ENCODE results near the gene EOLA1. TPM values are rescaled to one million over a fixed set of nuclear protein-coding genes. Genes with fewer than 3 reads are reported as not detected.
"Not testable (repeated sequence)": the region's sequence is repeated elsewhere in the genome, so short reads cannot be mapped to it uniquely, and the experiment has no call there.

EOLA1 gene
- total and polyA plus RNA-seq, 2 donors (not counting 1 experiment from before 2014, with no cell fraction given): 26.3 to 61.5 TPM

DNA sequence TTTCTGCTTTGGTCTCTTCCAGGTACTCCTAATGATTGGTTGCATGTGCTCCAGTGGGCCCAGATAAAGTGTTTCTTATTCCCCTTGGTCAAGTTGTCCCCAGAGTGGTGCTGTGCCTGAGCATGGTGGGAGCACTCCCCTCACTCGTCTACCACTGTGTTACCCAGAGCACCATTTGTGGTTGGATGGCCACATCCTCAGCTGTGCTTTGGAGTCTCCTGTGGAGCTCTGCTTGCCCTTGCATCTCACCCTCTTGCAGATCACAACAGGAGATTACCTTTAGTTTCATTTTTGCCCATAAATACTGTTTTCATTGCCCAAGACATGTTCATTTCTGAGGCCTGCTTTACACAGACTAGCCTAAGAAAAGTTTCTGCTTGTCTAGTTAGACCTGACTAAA lies 9.6 kb downstream of the EOLA1 start:
- H3K9me3 Mint-ChIP-seq (ENCODE audit: insufficient read depth); H3K27ac Mint-ChIP-seq; H3K4me2 ChIP-seq (replicated peaks; ENCODE audit: low read depth, low read length, poor library complexity, severe bottlenecking); H3K27me3 ChIP-seq (replicated peaks in 1 of 4; ENCODE audit: control extremely low read depth in 1 of 4, control insufficient read depth in 3 of 4, insufficient read depth in 4 of 4, low read length in 3 of 4); H3K4me3 Mint-ChIP-seq; H3K27me3 Mint-ChIP-seq; H3K36me3 ChIP-seq (replicated peaks in 1 of 2; ENCODE audit: control extremely low read depth in 1 of 2, control insufficient read depth in 1 of 2, extremely low read depth in 1 of 2, insufficient read depth in 2 of 2, low read length in 1 of 2); CTCF ChIA-PET; intact Hi-C loops (cut with micrococcal nuclease); H3K9ac ChIP-seq (ENCODE audit: low read length); H2AFZ ChIP-seq (ENCODE audit: insufficient read depth, low read depth, low read length, poor library complexity, severe bottlenecking); H3K27ac ChIP-seq (ENCODE audit: low read length in 2 of 2); H3K4me1 ChIP-seq (ENCODE audit: control insufficient read depth in 2 of 2, insufficient read depth in 2 of 2, low read length in 2 of 2); H3K4me1 Mint-ChIP-seq; H3K9me3 ChIP-seq (ENCODE audit: control extremely low read depth in 1 of 3, control insufficient read depth in 2 of 3, insufficient read depth in 1 of 3, low read length in 2 of 3); ATAC-seq (ENCODE audit: low read depth); H3K79me2 ChIP-seq (ENCODE audit: control insufficient read depth, insufficient read depth, low read length); POLR2A ChIA-PET; H4K20me1 ChIP-seq (ENCODE audit: control insufficient read depth, insufficient read depth, low read length, poor library complexity, severe bottlenecking); DNase-seq; H3K4me3 ChIP-seq (ENCODE audit: control extremely low read depth in 1 of 5, extremely low read depth in 1 of 5, insufficient read depth in 1 of 5, low read depth in 2 of 5, low read length in 4 of 5): not testable (repeated sequence)
- no CpG with 5 or more reads among the region's 1 CpG for WGBS (ENCODE audit: insufficient coverage)

DNA sequence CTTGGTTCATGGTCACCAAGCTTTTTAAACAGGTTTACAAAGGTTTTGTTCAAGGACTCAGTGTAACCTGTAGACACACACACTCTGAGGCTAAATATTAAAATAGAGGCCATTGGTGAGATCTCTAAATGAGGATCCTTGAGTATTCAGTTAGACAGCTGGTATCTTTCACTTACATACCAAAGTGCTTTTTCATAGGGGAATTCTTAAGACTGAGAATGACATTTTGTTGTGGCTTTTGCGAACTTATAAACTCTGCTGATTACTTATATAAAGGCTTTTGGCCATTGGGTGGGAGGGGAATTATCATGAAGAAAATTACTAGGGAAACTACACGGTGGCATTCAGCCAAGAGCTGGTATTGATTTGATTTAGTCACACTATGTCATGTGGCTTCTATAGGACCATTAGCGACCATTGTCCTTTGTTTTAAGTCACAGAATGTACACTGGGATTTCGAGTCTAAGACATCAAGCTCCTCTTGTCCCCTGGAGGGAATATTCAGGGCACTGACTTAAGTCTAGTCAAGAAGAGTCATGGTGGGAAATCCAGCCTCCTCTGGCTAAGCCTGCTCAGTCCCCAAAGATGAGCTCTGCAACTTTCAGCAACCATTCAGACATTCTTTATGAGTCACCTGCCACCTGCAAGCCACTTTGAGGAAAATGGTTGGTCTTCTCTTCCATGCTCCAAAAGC lies 10.6 kb downstream of the EOLA1 start:
- H3K36me3 ChIP-seq (replicated peaks in 1 of 2; ENCODE audit: control extremely low read depth in 1 of 2, control insufficient read depth in 1 of 2, extremely low read depth in 1 of 2, insufficient read depth in 2 of 2, low read length in 1 of 2); DNase-seq; ATAC-seq (ENCODE audit: low read depth); H3K79me2 ChIP-seq (ENCODE audit: control insufficient read depth, insufficient read depth, low read length); H3K27me3 Mint-ChIP-seq; POLR2A ChIA-PET; H3K4me1 ChIP-seq (ENCODE audit: control insufficient read depth in 2 of 2, insufficient read depth in 2 of 2, low read length in 2 of 2); H4K20me1 ChIP-seq (ENCODE audit: control insufficient read depth, insufficient read depth, low read length, poor library complexity, severe bottlenecking); H3K4me2 ChIP-seq (replicated peaks; ENCODE audit: low read depth, low read length, poor library complexity, severe bottlenecking); H3K4me3 Mint-ChIP-seq; intact Hi-C loops (cut with micrococcal nuclease); H3K4me1 Mint-ChIP-seq; CTCF ChIA-PET; H3K27ac ChIP-seq (ENCODE audit: low read length in 2 of 2); H3K27me3 ChIP-seq (replicated peaks in 1 of 4; ENCODE audit: control extremely low read depth in 1 of 4, control insufficient read depth in 3 of 4, insufficient read depth in 4 of 4, low read length in 3 of 4); H2AFZ ChIP-seq (ENCODE audit: insufficient read depth, low read depth, low read length, poor library complexity, severe bottlenecking); H3K4me3 ChIP-seq (ENCODE audit: control extremely low read depth in 1 of 5, extremely low read depth in 1 of 5, insufficient read depth in 1 of 5, low read depth in 2 of 5, low read length in 4 of 5); H3K9me3 ChIP-seq (ENCODE audit: control extremely low read depth in 1 of 3, control insufficient read depth in 2 of 3, insufficient read depth in 1 of 3, low read length in 2 of 3); H3K9ac ChIP-seq (ENCODE audit: low read length); H3K9me3 Mint-ChIP-seq (ENCODE audit: insufficient read depth); H3K27ac Mint-ChIP-seq: not testable (repeated sequence)
- WGBS (ENCODE audit: insufficient coverage): no CpG with 5 or more reads among the region's 4 CpGs

DNA sequence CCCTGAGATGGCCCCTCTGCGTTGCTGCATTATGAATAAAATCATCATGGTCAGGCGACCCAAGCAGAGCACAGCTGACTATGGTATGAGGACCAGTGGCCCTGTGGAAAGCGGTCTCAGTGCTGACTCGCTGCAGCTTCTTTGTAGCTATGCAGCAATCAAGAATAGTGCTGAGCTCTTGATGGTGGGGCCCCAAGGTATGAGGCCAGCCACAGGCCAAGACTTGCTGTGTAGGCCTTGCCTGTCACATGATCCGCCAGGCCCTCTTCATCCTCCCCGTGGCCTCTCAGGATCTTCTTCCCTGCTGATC lies 11.1 kb downstream of the EOLA1 start:
- H3K4me1 ChIP-seq (ENCODE audit: control insufficient read depth in 2 of 2, insufficient read depth in 2 of 2, low read length in 2 of 2); H3K4me3 ChIP-seq (ENCODE audit: control extremely low read depth in 1 of 5, extremely low read depth in 1 of 5, insufficient read depth in 1 of 5, low read depth in 2 of 5, low read length in 4 of 5); intact Hi-C loops (cut with micrococcal nuclease); H3K36me3 ChIP-seq (replicated peaks in 1 of 2; ENCODE audit: control extremely low read depth in 1 of 2, control insufficient read depth in 1 of 2, extremely low read depth in 1 of 2, insufficient read depth in 2 of 2, low read length in 1 of 2); H2AFZ ChIP-seq (ENCODE audit: insufficient read depth, low read depth, low read length, poor library complexity, severe bottlenecking); H3K27ac ChIP-seq (ENCODE audit: low read length in 2 of 2); H3K27me3 ChIP-seq (replicated peaks in 1 of 4; ENCODE audit: control extremely low read depth in 1 of 4, control insufficient read depth in 3 of 4, insufficient read depth in 4 of 4, low read length in 3 of 4); H3K4me1 Mint-ChIP-seq; H3K27ac Mint-ChIP-seq; H3K9me3 Mint-ChIP-seq (ENCODE audit: insufficient read depth); H3K4me3 Mint-ChIP-seq; H3K4me2 ChIP-seq (replicated peaks; ENCODE audit: low read depth, low read length, poor library complexity, severe bottlenecking); H3K27me3 Mint-ChIP-seq; DNase-seq; H4K20me1 ChIP-seq (ENCODE audit: control insufficient read depth, insufficient read depth, low read length, poor library complexity, severe bottlenecking); H3K79me2 ChIP-seq (ENCODE audit: control insufficient read depth, insufficient read depth, low read length); POLR2A ChIA-PET; H3K9me3 ChIP-seq (ENCODE audit: control extremely low read depth in 1 of 3, control insufficient read depth in 2 of 3, insufficient read depth in 1 of 3, low read length in 2 of 3); CTCF ChIA-PET; H3K9ac ChIP-seq (ENCODE audit: low read length); ATAC-seq (ENCODE audit: low read depth): not testable (repeated sequence)
- WGBS (ENCODE audit: insufficient coverage): no CpG with 5 or more reads among the region's 6 CpGs

DNA sequence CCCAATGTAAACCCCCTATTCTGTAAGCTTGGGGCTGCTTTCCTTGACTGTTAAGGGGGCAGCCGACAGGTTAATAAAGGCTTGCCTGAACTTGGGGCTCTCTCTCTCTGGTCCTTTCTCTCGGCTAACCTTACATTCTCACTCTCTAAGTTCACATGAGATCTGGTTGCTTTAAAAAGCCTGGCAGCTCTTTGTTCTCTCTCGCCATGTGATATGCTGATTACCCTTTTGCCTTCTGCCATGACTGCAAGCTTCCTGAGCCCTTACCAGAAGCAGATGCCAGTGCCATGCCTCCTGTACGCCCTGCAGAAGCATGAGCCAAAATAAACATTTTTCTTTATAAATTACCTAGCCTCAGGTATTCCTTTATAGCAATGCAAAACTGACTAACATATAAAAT lies 14.4 kb downstream of the EOLA1 start:
- H3K27me3 Mint-ChIP-seq; H3K79me2 ChIP-seq (ENCODE audit: control insufficient read depth, insufficient read depth, low read length); H3K9me3 Mint-ChIP-seq (ENCODE audit: insufficient read depth); H3K4me2 ChIP-seq (replicated peaks; ENCODE audit: low read depth, low read length, poor library complexity, severe bottlenecking); DNase-seq; H4K20me1 ChIP-seq (ENCODE audit: control insufficient read depth, insufficient read depth, low read length, poor library complexity, severe bottlenecking); CTCF ChIA-PET; H3K27me3 ChIP-seq (replicated peaks in 1 of 4; ENCODE audit: control extremely low read depth in 1 of 4, control insufficient read depth in 3 of 4, insufficient read depth in 4 of 4, low read length in 3 of 4); POLR2A ChIA-PET; H3K36me3 ChIP-seq (replicated peaks in 1 of 2; ENCODE audit: control extremely low read depth in 1 of 2, control insufficient read depth in 1 of 2, extremely low read depth in 1 of 2, insufficient read depth in 2 of 2, low read length in 1 of 2); H3K4me1 Mint-ChIP-seq; H3K27ac Mint-ChIP-seq; H3K9me3 ChIP-seq (ENCODE audit: control extremely low read depth in 1 of 3, control insufficient read depth in 2 of 3, insufficient read depth in 1 of 3, low read length in 2 of 3); H3K27ac ChIP-seq (ENCODE audit: low read length in 2 of 2); H3K9ac ChIP-seq (ENCODE audit: low read length); ATAC-seq (ENCODE audit: low read depth); H2AFZ ChIP-seq (ENCODE audit: insufficient read depth, low read depth, low read length, poor library complexity, severe bottlenecking); intact Hi-C loops (cut with micrococcal nuclease); H3K4me3 ChIP-seq (ENCODE audit: control extremely low read depth in 1 of 5, extremely low read depth in 1 of 5, insufficient read depth in 1 of 5, low read depth in 2 of 5, low read length in 4 of 5); H3K4me3 Mint-ChIP-seq; H3K4me1 ChIP-seq (ENCODE audit: control insufficient read depth in 2 of 2, insufficient read depth in 2 of 2, low read length in 2 of 2): not testable (repeated sequence)
- no CpG with 5 or more reads among the region's 4 CpGs for WGBS (ENCODE audit: insufficient coverage)
